ENCODE results near the gene UBE2J2.

DNA sequence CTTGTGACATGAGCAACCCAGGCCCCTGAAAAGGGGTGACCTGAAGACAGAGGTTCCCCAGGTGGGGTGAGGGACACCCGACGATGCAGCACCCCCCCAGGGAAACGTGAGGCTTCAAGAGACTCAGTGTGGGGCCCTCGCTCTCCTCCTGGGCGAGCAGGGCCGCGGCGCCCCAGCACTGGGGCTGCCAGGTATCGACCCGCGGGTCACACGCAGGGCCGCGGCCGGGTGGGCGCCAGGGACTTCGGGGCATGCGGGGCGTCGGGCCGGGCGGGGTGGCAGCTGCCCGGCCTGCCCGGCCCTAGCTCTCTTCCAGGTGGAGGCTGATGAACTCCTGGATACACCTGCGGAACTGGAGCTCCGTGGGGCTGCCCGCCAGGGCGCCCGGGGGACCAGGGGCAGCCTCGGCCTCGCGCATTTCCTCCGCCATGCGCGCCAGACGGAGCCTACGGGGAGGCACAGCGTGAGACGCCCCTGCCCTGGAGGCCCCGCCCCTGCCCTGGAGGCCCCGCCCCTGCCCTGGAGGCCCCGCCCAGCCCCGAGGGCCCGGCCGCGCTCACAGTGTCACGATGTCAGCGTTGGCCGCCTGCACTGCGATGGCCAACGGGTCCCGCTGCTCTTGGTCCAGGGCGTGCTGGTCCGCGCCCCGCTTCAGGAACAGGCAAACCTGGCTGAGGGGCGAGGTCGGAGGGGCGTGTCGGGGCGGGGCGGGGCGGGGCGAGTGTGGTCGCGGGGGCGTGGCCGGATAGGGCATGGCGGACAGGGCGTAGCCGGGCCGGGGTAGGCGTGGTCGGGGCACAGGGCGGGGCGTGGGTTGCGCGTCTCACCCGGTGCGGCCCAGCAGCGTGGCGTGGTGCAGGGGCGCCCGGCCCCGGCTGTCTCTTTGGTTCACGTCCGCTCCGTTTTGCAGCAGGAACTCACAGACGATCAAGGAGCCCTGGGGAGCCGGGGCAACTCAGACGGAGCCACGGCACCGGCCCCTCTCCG, 19.9 kb upstream of the UBE2J2 start:
- TF ChIP-seq, protein P1, sequence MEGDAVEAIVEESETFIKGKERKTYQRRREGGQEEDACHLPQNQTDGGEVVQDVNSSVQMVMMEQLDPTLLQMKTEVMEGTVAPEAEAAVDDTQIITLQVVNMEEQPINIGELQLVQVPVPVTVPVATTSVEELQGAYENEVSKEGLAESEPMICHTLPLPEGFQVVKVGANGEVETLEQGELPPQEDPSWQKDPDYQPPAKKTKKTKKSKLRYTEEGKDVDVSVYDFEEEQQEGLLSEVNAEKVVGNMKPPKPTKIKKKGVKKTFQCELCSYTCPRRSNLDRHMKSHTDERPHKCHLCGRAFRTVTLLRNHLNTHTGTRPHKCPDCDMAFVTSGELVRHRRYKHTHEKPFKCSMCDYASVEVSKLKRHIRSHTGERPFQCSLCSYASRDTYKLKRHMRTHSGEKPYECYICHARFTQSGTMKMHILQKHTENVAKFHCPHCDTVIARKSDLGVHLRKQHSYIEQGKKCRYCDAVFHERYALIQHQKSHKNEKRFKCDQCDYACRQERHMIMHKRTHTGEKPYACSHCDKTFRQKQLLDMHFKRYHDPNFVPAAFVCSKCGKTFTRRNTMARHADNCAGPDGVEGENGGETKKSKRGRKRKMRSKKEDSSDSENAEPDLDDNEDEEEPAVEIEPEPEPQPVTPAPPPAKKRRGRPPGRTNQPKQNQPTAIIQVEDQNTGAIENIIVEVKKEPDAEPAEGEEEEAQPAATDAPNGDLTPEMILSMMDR (conservative IDR thresholded peaks at IDR 0.05; ENCODE audit: low read depth, low read length) = no peak
- no peak for TF ChIP-seq EZH2phosphoT487 (IDR thresholded peaks at IDR 0.05; ENCODE audit: borderline replicate concordance, low read length)

All from PC-3 (cell line).